ENCODE data around the gene LIMD2. TPM values are rescaled to one million over a fixed set of nuclear protein-coding genes. Genes with fewer than 3 reads are reported as not detected.

LIMD2 gene
- 3.3 and 5.8 TPM in 2 replicates for total RNA-seq

DNA sequence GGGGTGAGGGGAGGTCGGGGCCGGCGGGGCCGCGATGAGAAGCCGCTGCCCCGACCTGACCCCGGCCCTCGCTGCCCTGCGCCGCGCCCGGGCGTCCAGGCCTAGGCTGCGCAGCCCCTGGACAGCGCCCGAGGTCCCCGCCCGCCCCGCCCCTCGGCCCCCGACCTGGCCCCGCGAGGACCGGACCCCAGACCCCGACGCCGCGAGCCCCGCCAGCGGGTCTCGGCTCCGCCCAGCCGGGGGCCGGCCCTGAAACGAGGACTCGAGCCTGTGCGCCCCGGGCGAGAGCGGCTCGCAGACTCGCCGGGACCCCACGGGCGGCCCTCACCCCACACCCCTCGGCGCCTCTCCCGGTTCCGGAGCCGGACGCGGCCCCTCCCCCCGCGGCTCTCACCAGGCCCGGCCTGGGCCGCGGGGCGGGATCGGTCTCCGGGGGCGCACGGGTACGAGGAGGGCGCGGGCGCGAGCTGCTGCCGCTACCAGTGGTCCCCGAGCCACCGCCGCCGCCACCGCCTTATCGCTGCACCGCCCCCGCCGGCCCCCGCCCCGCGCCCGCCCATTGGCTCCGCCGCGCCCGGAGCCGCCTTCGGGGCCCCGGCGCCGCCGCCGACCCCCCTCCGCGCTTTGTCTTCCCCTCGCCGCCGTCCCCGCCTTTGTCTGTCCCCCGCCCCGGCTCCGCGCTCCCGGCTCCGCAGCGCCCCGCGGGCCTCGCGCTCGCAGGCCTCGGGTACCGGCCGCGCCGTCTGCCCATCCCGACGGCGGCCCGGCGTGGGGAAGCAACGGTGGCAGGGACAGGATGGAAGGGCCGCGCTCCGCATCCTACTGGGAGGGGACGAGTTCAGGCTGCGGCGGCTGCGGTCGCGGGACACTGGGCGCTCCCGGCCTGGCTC is at the start of gene LIMD2:
TSS of gene LIMD2 (minus strand) at position 488 of the 890 bp plus-strand sequence. CDS start 827 bp downstream, outside the sequence.

DNA sequence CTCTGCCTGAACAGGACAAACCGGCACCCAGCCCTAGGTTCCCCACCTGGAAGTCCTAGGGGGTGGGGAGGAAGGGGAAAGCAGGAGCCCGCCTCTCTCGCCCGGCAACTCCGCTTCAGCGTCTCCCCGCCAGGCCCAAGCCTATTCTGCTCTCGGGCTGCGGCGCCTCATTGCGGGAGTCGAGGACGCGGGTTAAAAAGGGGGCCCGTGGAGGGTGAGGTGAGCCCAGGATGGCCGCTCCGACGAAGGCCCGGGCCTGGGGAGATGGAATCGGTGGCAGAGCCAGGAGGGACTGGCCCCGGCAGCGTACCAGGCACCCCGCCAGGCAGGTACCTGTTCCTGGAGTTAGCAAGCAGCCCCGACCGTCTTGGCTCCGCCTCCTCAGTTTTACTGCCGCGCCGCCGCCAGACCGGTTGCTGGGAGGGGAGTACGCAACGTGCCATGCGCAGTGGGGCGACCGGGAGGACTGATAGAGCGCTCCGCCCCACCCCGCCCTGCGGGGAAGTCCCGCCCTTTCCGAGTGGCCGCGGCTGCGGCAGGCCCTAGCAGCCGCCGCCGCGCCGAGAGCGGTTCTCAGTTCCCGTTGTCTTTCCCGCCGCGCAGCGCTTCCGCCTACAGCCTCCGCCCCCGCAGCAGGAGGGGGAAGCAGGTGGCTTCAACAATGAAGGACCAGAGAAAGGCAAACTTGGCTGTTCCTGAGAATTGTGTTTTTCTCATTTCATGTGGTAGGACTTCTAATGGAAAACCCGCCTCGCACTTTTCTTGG is 41.7 kb upstream of the LIMD2 start, which contains the start of gene STRADA:
TSS of gene STRADA (minus strand) at position 392 of the 766 bp plus-strand sequence. CDS start 13,430 bp downstream, outside the sequence.

Other genes starting within 250 kb of the LIMD2 start
- 0.93 and 4.4 TPM in 2 replicates for gene ACE, start 223.1 kb downstream of the LIMD2 start, total RNA-seq
- gene KCNH6, start 176.8 kb downstream of the LIMD2 start, total RNA-seq = not detected in 2 replicates
- 12.6 and 13.4 TPM in 2 replicates for gene DCAF7, start 149.6 kb downstream of the LIMD2 start, total RNA-seq
- 15.7 and 15.9 TPM in 2 replicates for gene TACO1, start 99.2 kb downstream of the LIMD2 start, total RNA-seq
- gene MAP3K3, start 77.7 kb downstream of the LIMD2 start, total RNA-seq = 43.2 and 44.0 TPM in 2 replicates
- 19.5 and 21.1 TPM in 2 replicates for gene STRADA, start 41.7 kb upstream of the LIMD2 start, total RNA-seq
- gene CCDC47, start 73.5 kb upstream of the LIMD2 start, total RNA-seq = 76.7 and 87.7 TPM in 2 replicates
- gene DDX42, start 74.0 kb upstream of the LIMD2 start, total RNA-seq = 61.2 and 62.7 TPM in 2 replicates
- 100 and 134 TPM in 2 replicates for gene PSMC5, start 127.3 kb upstream of the LIMD2 start, total RNA-seq
- 47.4 and 65.3 TPM in 2 replicates for gene FTSJ3, start 127.5 kb upstream of the LIMD2 start, total RNA-seq
- 84.6 and 95.6 TPM in 2 replicates for gene SMARCD2, start 142.6 kb upstream of the LIMD2 start, total RNA-seq
- gene CSH2, start 173.6 kb upstream of the LIMD2 start, total RNA-seq = not detected in 2 replicates
- not detected in 2 replicates for gene GH2, start 181.8 kb upstream of the LIMD2 start, total RNA-seq
- gene CSH1, start 196.4 kb upstream of the LIMD2 start, total RNA-seq = not detected in 2 replicates
- not detected in 2 replicates for gene CSHL1, start 211.1 kb upstream of the LIMD2 start, total RNA-seq
- not detected in 2 replicates for gene GH1, start 218.7 kb upstream of the LIMD2 start, total RNA-seq
- 2.1 and 2.9 TPM in 2 replicates for gene CD79B, start 232.2 kb upstream of the LIMD2 start, total RNA-seq